RPMI7951 (cell line): ENCODE data around the gene IRF2. TPM values are rescaled to one million over a fixed set of nuclear protein-coding genes. Genes with fewer than 3 reads are reported as not detected.
A peak's percentile ranks its signal among the peaks of the same experiment; 100 is the strongest.
"Not testable (repeated sequence)": the region's sequence is repeated elsewhere in the genome, so short reads cannot be mapped to it uniquely, and the experiment has no call there.

ENCODE experiments used
- DNase-seq: peaks from one replicate; pipeline ENCODE4 v3.0.0-alpha.2; 2012; ENCODE audit warnings: low read depth
- total RNA-seq: library from RNA; depleted of rRNA; stranded (reverse); fragments of >200 nt; shearing (Covaris generic); gene quantifications from 2 replicates; pipeline ENCODE4 v1.2.3, GENCODE V29; 2014

The IRF2 gene
- total RNA-seq, 1 experiment from 2014 or later = 43.3 TPM

DNA sequence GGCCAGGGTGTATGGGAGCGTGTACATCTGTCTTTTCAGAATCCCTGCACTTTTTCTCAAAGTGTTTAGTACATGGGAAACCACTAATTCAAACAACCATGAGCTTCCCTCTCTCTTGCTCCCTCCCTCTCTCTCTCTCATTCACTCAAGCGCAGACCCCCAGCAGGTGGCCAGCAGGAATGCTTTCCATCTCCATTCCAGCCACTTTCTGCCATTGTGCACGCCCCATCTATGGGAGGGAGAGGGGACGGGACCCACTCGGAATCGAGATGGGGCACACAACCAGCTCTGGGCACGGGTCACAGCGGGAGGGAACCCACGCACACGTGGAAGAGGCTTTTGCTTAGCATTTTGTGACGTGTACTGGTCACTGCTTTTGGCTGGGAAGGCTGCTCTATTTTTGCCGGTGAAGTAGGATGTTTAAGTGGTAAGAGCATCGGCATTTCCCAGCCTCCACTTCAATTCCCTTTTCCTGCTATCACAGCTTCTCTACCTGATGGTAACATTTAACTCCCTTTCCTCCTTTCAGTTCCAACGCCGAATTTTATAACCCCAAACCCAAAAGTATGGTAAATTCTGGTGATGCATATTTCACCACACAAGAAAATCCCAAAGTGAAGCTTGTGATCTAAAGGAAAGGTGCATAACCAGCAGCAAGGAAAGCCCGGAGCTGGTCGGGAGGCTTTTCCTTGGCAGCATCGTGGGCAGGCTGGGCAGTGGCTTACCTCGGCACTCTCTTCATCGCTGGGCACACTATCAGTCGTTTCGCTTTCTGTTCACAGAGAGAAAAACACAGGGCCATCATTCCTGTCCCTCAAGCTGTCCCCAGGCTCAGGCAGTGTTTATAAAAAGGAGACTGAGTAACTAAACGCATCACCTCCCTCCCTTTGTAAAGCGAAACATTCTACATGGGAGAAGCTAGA lies 84.1 kb downstream of the IRF2 start:
- no peak for DNase-seq

DNA sequence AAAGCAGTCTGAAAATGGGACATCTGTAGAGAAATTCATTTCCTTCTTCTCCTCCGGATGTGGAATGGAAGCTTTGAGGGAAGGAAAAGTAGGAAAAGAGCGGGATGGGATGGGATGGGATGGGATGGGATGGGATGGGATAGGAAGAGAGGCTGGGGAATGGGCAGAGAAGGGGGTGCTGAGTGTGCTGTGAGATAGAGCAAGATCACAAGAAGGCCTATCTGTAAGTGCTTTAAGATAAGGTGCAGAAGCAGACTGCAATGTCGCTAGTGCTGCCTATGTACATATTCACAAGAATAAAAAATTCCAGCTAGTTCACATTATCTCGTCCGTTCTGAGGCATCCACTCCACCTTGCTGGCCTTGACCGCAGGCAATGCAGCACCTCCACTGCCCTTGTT lies 86.2 kb downstream of the IRF2 start:
- DNase-seq = no peak

DNA sequence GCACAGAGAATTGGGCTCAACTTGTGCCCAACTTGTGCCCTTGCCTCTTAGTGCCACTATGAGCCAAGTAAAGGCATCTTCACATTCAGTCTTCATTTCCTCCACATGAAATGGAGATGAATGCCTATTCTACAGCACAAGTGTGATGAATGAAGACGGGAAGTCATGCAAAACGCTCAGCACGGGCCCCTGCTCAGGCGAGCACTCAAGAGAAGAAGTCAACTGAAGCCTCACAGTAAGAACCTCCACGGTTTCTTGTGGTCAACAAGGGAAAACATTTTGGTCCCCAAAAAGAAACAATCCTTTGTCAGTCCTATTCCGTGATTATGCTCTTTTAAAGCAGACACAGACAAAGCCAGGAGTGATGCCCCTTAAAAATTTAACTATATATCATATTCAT lies 87.0 kb downstream of the IRF2 start:
- no peak for DNase-seq

DNA sequence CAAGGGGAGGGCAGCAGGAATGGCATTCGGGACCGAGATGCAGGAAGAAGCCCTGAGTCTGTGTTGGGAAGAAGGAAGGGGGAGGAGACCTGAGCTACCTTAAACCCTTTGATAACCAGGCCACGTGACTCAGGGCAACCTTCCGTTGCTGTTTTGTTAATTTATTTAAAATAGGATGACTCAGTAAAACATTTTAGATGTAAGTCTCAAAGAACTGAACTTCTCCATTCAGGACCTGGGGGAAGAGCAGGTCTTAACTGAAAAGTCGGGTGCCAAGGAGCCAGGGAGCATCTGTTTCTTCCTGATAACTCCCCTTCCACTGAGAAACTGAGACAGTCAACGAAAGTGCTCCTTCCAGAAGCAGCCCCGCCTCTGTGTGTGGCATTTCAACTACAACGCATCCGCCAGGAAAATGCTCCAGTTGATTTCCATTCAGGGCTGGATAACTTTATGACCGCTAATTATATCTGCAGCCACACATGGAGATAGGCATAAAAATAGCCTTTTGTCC lies 88.0 kb downstream of the IRF2 start:
- DNase-seq = no peak

- DNase-seq = no peak
Observed at GRCh38 chr4:184385705-184386141, 88.6 kb downstream of the IRF2 start.

GRCh38 chr4:184384810-184385557 lies 89.4 kb downstream of the IRF2 start:
- no peak for DNase-seq

GRCh38 chr4:184384056-184384809 lies 90.1 kb downstream of the IRF2 start:
- peak; percentile 78 for DNase-seq

DNA sequence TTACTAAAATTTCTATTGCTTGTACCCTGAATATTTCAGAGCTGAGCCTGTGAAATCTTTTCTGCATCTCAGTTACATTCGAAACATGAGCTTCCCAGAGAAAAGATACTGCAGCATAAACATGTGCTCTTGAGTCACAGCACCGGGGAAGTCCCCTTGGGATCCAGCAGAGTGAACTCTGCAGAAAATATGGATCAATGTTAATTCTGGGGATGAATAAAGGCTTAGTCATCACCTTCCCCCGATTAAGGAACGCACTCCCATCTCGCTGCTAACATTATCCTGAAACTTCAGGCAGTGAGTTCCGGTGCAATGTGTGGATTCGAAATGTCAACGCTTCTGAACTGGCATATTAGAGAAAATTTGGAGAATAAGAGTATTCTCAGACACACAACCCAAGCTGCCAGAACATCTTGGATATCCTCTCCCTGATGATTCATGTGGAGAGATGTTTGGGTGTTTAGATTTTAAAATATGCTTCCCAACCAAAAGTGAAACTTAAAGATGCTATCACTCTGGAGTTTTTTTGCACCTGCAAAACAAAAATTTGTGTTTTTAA lies 90.8 kb downstream of the IRF2 start:
- peak; percentile 89 for DNase-seq

DNA sequence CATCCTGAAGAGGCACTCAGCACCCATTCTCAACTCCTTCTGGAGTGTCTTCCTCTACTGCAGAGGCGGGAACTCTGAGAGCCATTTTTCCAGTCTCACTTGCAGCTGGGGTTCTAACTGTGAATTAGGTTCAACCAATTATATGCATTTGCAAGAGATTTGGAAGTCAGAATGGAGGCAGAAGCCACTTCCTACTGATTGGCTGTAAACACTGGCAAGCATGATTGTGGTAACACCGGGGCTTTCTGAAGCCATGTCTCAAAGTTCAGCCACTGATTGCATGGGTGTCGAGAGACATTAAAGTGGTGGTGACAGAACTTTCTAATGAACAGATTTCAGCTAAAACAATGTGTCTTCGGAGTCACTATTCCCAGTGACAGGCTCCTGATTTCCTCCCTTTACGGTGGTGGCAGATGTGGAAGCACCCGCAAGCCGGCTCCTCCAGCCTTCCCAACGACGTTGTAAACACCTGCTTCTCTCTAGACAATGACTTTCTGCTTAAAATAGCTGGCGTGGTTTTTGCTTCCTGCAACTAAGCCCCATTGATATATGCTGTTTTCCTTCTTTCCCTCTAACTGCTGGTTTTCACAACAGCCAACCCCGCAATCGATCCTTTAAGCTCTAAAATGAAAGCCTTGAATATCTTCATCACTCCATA lies 92.0 kb downstream of the IRF2 start:
- no peak for DNase-seq

DNA sequence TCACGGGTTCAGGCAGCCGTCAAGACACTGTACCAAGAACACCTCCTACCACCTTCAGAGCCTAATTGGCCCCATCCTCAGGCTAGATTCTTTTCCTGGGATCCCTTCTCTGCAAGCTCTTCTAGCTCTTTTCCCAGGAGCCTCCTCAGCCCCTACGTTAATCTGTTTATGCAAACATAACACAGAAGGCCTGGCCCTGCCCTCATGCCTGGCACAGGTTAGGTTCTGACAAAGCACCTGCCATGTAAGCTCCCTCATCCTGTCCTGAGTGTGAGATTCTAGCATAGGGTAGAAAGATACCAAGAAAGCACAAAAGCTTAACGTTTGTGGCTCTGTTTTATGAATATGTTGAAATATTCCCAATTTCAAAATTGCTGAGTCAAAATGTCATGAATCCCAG lies 93.6 kb downstream of the IRF2 start:
- DNase-seq = no peak

DNA sequence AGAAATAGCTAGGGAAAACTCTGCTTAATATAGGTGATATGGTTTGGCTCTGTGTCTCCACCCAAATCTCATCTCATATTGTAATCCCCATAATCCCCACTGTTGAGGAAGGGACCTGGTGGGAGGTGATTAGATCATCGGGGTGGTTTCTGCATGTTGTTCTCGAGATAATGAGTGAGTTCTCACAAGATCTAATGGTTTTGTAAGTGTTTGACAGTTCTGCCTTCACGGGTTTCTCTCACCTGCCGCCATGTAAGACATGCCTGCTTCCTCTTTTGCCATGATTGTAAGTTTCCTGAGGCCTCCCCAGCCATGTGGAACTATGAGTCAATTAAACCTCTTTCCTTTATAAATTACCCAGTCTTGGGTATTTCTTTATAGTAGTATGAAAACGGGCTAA lies 94.1 kb downstream of the IRF2 start:
- not testable (repeated sequence) for DNase-seq

DNA sequence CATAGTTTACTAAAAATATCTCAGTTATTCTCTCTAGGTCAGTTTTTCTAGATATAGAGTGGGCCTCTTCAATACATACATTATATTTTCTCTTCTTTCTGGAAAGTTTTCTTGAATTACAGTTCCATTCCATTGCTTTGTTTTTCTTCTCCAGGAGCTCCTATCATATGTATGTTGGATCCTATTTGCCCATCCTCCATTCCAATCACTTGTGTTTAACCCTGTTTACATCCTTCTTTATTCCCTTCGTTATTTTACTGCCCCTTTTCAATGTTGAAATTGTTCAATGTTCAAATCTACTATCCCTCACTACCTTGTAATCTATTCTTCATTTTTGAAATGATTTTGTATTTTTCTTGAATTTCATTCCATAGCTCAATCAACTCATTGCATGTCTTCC lies 97.4 kb downstream of the IRF2 start:
- no peak for DNase-seq

DNA sequence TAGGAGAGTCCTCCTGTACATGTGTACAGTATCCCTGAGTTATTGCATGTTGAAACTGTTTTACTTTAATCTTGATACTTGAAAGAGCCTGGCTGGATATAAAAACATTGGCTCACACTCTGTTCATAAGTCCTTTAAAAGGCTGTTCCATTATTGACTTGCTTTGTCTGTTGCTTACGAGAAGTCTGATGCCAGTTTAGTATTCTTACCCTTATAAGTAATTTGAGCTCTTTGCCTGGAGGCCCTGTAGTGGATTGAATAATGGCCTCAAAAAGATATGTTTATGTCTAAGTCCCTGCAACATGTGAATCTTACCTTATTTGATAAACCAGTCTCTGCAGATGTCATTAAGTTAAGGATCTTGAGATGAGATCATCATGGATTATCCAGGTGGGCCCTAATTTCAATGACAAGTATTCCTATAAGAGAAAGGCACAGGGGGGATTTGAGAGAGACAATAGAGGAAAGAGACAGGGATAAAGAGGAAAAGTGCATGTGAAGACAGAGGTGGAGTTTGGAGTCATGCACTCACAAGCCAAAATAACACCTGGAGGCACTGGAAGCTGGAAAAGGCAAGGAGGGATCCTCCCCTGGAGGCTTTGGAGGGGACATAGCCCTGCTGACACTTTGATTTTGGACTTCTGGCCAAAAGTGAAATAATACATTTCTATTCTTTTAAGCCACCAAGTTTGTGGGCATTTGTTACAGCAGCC lies 98.1 kb downstream of the IRF2 start:
- DNase-seq = peak; percentile 28

- not testable (repeated sequence) for DNase-seq
Observed at GRCh38 chr4:184375623-184376022, 98.7 kb downstream of the IRF2 start.

DNA sequence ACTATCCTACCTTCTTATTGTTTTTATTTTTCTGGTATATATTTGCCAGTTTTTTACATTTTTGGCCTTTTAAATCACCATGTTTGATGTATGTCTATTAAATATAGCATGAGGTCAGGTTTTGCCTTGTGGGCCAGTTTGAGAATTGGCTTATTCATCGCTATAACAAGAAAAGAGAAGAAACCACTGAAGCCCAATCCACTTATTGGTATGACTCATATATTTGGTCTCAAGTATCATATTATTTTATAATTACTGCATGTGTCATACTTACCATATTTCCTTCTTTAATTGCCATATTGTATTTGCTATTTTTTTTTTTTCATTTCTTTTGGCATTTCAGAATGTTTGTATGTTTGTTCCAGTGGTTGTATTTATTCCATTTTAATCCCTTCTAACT lies 99.3 kb downstream of the IRF2 start:
- DNase-seq = peak; percentile 32

- DNase-seq = no peak
Observed at GRCh38 chr4:184373886-184374405, 100.4 kb downstream of the IRF2 start.

GRCh38 chr4:184371390-184371787 lies 103.0 kb downstream of the IRF2 start:
- DNase-seq = no peak

DNA sequence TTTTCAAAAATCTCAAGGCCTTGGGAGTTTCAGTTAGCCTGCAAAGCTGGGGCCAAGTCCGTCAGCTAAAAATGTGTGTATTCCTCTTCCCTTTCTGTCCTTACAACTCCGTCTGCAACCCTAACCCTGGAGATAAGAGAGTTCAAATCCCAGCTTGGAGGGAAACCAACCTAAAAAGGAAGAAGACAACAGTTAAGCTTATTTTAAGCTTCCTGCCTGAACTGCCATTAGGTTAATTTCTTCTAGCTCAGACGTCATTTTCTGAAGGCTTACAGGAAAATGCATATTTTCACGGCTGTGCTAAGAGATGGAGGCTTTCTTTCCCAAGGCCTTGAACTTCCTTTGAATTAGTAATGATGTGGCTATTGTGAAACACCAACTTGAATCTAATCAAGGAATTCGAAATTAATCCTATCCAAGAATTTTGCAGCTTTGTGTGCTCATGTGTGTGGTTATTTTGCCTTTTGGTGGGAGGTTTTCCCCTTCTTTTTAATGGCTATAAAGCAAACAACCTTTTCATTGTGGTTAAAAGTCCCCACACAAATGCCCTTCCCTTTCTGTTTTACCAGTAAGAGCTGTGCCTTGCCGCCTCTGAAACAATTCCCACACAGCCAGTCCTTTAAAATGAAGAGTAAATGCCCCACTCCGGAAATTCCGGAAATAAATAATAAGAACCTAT lies 103.5 kb downstream of the IRF2 start:
- no peak for DNase-seq

GRCh38 chr4:184369871-184370270 lies 104.5 kb downstream of the IRF2 start:
- no peak for DNase-seq

DNA sequence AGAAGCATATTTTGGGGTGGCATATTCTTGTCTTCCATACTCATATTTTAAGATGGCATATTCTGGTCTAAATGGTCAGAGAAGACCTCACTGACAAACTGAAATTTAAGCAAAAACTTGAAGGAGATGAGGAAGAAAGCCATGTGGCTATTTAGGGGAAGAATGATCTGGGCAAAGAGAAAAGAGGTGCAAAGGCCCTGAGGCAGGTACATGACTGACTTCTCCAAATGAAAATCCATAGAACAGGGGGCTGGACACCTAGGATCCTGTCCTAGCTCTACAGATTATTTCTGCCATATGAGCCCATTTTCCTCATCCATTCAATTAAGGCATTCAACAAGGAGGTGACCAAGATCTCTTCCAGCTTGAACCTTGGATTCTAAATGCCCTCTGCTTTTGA lies 105.6 kb downstream of the IRF2 start:
- no peak for DNase-seq
